ENCODE results near the gene ZC2HC1B. TPM values are rescaled to one million over a fixed set of nuclear protein-coding genes. Genes with fewer than 3 reads are reported as not detected.

Gene ZC2HC1B
- polyA plus RNA-seq, 2 donors: 0.08 to 0.14 TPM

DNA sequence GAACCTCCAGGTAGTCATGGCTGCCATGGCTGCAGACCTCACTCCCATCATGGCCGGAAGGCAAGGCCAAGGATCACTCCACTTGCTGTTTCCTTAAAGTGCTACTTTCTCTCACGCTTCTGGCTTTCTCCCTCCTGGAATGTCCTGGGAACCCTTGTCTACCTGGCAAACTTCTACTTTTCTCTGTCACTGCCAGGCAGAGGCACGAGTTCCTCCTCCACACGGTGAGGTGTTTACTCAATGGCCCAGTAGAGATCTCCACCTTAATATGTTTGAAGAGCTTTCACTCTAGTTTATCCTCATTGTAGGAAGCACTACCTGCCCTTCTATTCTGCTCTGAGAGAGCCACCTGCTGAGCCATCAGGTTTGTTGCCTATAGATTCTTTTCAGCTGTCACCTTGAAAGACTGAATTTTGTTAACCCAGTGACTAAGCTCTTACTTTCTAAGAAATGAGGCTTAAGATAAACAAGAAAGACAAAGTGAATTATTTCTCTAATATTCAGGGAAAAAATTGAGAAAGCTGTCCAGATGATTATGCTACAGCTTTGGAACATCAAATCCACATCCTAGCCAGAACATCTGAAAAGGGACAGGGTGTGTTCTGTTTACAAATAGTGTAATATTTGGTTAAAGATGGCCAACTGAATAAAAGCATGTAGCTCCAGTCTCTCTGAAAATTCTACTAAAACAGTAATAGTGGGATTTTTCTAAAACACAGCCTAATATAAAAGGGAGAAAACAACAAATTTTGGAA is 88.8 kb downstream of the ZC2HC1B start:
- H3K27ac ChIP-seq (ENCODE audit: low read depth in 2 of 2, low read length in 1 of 2): no peak overlapping the region
- no peaks in the 10 kb centered on the region for H3K9me3 ChIP-seq (ENCODE audit: control insufficient read depth in 2 of 2, insufficient read depth in 1 of 2, low read depth in 1 of 2, low read length in 1 of 2)
- no peaks in the 10 kb centered on the region for H3K4me1 ChIP-seq (ENCODE audit: control insufficient read depth in 2 of 2, insufficient read depth in 2 of 2, low read length in 1 of 2)
- WGBS, 2 donors: 75 to 77% methylated on average over 4 of the region's 4 CpGs
- no peaks in the 10 kb centered on the region for H3K27me3 ChIP-seq (ENCODE audit: control insufficient read depth in 1 of 2, insufficient read depth in 2 of 2, low read length in 2 of 2)
- no peaks in the 10 kb centered on the region for H3K36me3 ChIP-seq (ENCODE audit: control insufficient read depth in 2 of 2, insufficient read depth in 2 of 2, low read length in 1 of 2)
- H3K4me3 ChIP-seq (ENCODE audit: low read depth in 1 of 2, low read length in 2 of 2): no peak overlapping the region

DNA sequence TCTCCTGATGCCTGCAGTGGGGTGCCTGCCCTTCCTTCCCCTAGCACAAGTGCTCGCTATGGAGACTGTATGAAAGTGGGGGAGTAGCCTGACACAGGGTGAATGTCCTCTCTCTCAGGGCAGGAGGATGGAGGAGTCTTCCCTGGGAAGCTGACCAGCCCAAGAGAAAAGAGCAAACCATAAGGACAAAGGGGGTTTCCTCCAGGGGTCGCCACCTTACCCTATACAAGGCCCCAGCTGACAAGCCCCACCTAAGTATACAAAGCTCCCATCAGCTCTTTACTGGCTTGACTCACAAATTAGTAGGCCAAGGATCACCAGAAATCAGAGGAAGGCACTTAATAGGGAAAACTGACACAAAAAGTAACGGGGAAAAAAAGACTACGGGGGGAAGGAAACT is 89.6 kb downstream of the ZC2HC1B start:
- H3K27me3 ChIP-seq (ENCODE audit: control insufficient read depth in 1 of 2, insufficient read depth in 2 of 2, low read length in 2 of 2): no peaks in the 10 kb centered on the region
- H3K4me1 ChIP-seq (ENCODE audit: control insufficient read depth in 2 of 2, insufficient read depth in 2 of 2, low read length in 1 of 2): no peaks in the 10 kb centered on the region
- H3K27ac ChIP-seq (ENCODE audit: low read depth in 2 of 2, low read length in 1 of 2): no peak overlapping the region
- no peak overlapping the region for H3K4me3 ChIP-seq (ENCODE audit: low read depth in 1 of 2, low read length in 2 of 2)
- WGBS, 2 donors: 87 to 89% methylated on average over 4 of the region's 4 CpGs
- H3K36me3 ChIP-seq (ENCODE audit: control insufficient read depth in 2 of 2, insufficient read depth in 2 of 2, low read length in 1 of 2): no peaks in the 10 kb centered on the region
- H3K9me3 ChIP-seq (ENCODE audit: control insufficient read depth in 2 of 2, insufficient read depth in 1 of 2, low read depth in 1 of 2, low read length in 1 of 2): no peaks in the 10 kb centered on the region

GRCh38 chr6:143955971-143956370 is 91.7 kb downstream of the ZC2HC1B start:
- H3K4me3 ChIP-seq (ENCODE audit: low read depth in 1 of 2, low read length in 2 of 2): no peak overlapping the region
- no peaks in the 10 kb centered on the region for H3K4me1 ChIP-seq (ENCODE audit: control insufficient read depth in 2 of 2, insufficient read depth in 2 of 2, low read length in 1 of 2)
- H3K36me3 ChIP-seq (ENCODE audit: control insufficient read depth in 2 of 2, insufficient read depth in 2 of 2, low read length in 1 of 2): no peaks in the 10 kb centered on the region
- no peaks in the 10 kb centered on the region for H3K27me3 ChIP-seq (ENCODE audit: control insufficient read depth in 1 of 2, insufficient read depth in 2 of 2, low read length in 2 of 2)
- 94 to 97% methylated on average over 8 of the region's 8 CpGs for WGBS, 2 donors
- no peak overlapping the region for H3K27ac ChIP-seq (ENCODE audit: low read depth in 2 of 2, low read length in 1 of 2)
- no peaks in the 10 kb centered on the region for H3K9me3 ChIP-seq (ENCODE audit: control insufficient read depth in 2 of 2, insufficient read depth in 1 of 2, low read depth in 1 of 2, low read length in 1 of 2)

- 71 to 75% methylated on average over 4 of the region's 4 CpGs for WGBS, 2 donors
- no peaks in the 10 kb centered on the region for H3K9me3 ChIP-seq (ENCODE audit: control insufficient read depth in 2 of 2, insufficient read depth in 1 of 2, low read depth in 1 of 2, low read length in 1 of 2)
- H3K4me1 ChIP-seq (ENCODE audit: control insufficient read depth in 2 of 2, insufficient read depth in 2 of 2, low read length in 1 of 2): no peaks in the 10 kb centered on the region
- H3K27ac ChIP-seq (ENCODE audit: low read depth in 2 of 2, low read length in 1 of 2): no peak overlapping the region
- H3K27me3 ChIP-seq (ENCODE audit: control insufficient read depth in 1 of 2, insufficient read depth in 2 of 2, low read length in 2 of 2): no peaks in the 10 kb centered on the region
- H3K4me3 ChIP-seq (ENCODE audit: low read depth in 1 of 2, low read length in 2 of 2): no peak overlapping the region
- no peaks in the 10 kb centered on the region for H3K36me3 ChIP-seq (ENCODE audit: control insufficient read depth in 2 of 2, insufficient read depth in 2 of 2, low read length in 1 of 2)
Observed at GRCh38 chr6:143957679-143958274, 93.5 kb downstream of the ZC2HC1B start.

DNA sequence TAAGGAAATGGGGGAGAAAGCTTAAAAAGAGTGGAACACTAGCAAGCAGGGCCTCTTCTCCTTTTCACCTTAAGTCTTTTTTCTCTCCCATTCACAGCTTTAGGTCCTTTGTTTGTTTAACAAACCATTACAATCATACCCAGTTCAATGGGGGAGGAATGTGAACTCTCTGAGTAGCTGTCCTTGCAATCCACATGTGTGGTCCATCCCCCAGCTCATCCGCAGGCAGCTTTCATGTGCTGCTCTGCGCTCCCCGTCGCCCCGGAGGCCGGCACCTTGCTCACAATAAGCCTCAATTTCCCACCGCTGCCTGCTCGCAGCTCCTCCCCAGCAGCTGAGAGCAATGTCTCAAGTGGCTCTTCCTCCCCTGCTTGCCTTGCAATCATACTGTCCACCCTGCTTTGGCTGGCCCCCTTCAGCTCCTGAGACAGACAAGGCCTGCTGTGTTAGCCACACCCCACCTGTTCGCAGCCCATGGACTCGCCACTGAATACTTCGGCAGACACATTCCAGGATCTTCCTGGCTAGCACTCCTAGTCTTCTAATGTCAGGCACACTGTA is 94.6 kb downstream of the ZC2HC1B start:
- Histone ChIP-seq H3K36me3 (ENCODE audit: control insufficient read depth in 2 of 2, insufficient read depth in 2 of 2, low read length in 1 of 2) (no peaks in the 10 kb centered on the region), H3K27ac (ENCODE audit: low read depth in 2 of 2, low read length in 1 of 2) (no peak overlapping the region), H3K27me3 (ENCODE audit: control insufficient read depth in 1 of 2, insufficient read depth in 2 of 2, low read length in 2 of 2) (no peaks in the 10 kb centered on the region), H3K4me3 (ENCODE audit: low read depth in 1 of 2, low read length in 2 of 2) (no peak overlapping the region), H3K4me1 (ENCODE audit: control insufficient read depth in 2 of 2, insufficient read depth in 2 of 2, low read length in 1 of 2) (no peaks in the 10 kb centered on the region), H3K9me3 (ENCODE audit: control insufficient read depth in 2 of 2, insufficient read depth in 1 of 2, low read depth in 1 of 2, low read length in 1 of 2) (no peaks in the 10 kb centered on the region)
- WGBS, 2 donors: 81 to 87% methylated on average over 11 of the region's 11 CpGs

DNA sequence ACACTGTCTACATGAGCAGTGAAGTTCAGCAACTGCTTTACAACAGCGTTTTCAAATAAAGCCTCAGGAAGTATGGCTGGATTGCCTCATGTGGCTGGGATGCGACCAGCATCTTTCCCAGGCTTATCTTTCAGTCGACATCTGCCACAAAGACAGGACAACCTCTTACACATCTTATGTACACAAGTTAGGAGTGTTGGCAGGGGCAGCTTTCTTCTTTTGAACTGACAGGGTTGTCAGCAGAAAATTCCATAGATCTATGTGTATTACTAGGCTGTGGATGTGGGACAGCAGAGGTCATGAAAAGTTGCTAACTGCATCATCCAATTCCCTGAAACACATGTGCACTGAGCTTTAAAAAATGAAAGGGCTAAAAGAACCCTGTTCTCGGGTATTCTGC is 95.7 kb downstream of the ZC2HC1B start:
- Histone ChIP-seq H3K27ac (ENCODE audit: low read depth in 2 of 2, low read length in 1 of 2) (no peak overlapping the region), H3K4me1 (ENCODE audit: control insufficient read depth in 2 of 2, insufficient read depth in 2 of 2, low read length in 1 of 2) (peaks cover 0 to 2% of the 10 kb centered on the region in 2 donors), H3K27me3 (ENCODE audit: control insufficient read depth in 1 of 2, insufficient read depth in 2 of 2, low read length in 2 of 2) (no peaks in the 10 kb centered on the region), H3K9me3 (ENCODE audit: control insufficient read depth in 2 of 2, insufficient read depth in 1 of 2, low read depth in 1 of 2, low read length in 1 of 2) (no peaks in the 10 kb centered on the region), H3K4me3 (ENCODE audit: low read depth in 1 of 2, low read length in 2 of 2) (no peak overlapping the region), H3K36me3 (ENCODE audit: control insufficient read depth in 2 of 2, insufficient read depth in 2 of 2, low read length in 1 of 2) (peaks cover 0 to 2% of the 10 kb centered on the region in 2 donors)
- 63 to 67% methylated on average over 4 of the region's 4 CpGs for WGBS, 2 donors

DNA sequence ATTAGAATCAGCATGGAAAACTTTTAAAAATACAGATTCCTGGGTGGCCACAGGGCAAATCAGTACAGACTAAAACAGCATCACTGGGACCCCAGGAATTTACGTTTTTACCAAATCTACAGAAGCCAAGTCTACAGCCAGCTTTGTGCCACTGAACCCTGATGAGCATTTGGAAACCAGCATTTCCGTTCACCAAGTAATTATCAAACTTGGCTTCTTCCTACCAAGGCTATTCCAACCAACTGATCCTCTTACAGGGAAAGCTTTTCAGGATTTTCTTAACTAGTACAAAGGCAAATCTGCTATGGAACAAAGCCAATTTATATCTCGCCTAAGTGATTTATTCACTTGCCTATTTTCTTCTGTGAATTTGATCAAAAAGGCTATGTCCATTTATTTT is 96.8 kb downstream of the ZC2HC1B start:
- 69 to 74% methylated on average over 3 of the region's 3 CpGs for WGBS, 2 donors
- no peak overlapping the region for H3K4me3 ChIP-seq (ENCODE audit: low read depth in 1 of 2, low read length in 2 of 2)

DNA sequence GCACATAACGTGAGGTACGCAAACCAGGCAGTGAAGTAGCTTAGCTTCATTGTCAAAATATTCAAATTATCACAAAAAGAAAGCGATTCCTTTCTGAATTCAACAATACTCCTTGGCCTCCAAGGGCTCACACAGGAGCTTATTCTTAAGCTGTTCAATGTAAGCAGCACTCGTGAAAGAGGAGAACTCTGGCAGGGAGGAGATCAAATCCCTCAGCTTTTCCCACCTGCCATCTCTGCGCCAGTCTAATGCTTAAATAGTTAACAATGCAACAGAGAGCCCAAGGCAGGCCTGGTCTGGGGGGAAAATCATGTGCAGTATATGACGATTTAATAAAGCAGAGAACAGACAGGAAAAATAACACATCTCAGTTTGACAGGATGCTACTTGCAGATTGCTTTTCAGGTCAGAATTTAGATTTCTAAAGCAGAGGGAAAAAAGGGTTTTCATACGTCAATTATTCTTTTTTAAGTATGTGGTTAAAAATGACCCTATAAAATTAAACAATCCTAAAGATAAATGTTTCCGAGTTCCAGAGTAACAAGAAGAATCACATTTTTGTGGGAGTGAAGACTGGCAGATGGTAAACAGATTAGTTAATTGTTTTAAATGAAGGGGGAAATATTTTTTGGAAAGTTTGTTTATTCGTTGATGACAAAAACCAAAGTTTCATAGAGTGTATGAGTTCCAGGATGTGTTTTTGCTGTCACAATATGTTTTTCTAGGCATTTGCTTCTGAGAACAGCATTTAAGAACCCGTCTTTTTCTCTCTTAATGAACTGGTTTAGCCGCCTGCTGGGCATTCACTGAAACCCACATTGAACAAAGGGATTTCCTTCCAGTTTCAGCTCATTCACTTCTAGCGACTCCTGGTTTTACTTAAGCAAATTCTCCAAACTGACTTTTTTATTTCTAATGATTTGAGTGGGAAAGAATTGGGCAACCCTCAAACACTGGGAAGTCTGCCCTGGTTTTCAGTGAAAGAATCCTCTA is 97.9 kb downstream of the ZC2HC1B start:
- no peaks in the 10 kb centered on the region for H3K27me3 ChIP-seq (ENCODE audit: control insufficient read depth in 1 of 2, insufficient read depth in 2 of 2, low read length in 2 of 2)
- H3K36me3 ChIP-seq (ENCODE audit: control insufficient read depth in 2 of 2, insufficient read depth in 2 of 2, low read length in 1 of 2): peaks cover 2% of the 10 kb centered on the region in 2 donors
- H3K4me1 ChIP-seq (ENCODE audit: control insufficient read depth in 2 of 2, insufficient read depth in 2 of 2, low read length in 1 of 2): peaks cover 0 to 2% of the 10 kb centered on the region in 2 donors
- H3K4me3 ChIP-seq (ENCODE audit: low read depth in 1 of 2, low read length in 2 of 2): no peak overlapping the region
- no peak overlapping the region for H3K27ac ChIP-seq (ENCODE audit: low read depth in 2 of 2, low read length in 1 of 2)
- H3K9me3 ChIP-seq (ENCODE audit: control insufficient read depth in 2 of 2, insufficient read depth in 1 of 2, low read depth in 1 of 2, low read length in 1 of 2): no peaks in the 10 kb centered on the region
- 57 to 67% methylated on average over 12 of the region's 12 CpGs for WGBS, 2 donors

More for the DNA sequence above, 96.8 kb downstream of the ZC2HC1B start:
- H3K36me3 ChIP-seq (ENCODE audit: control insufficient read depth in 2 of 2, insufficient read depth in 2 of 2, low read length in 1 of 2): peaks cover 2% of the 10 kb centered on the region in 2 donors
- no peaks in the 10 kb centered on the region for H3K27me3 ChIP-seq (ENCODE audit: control insufficient read depth in 1 of 2, insufficient read depth in 2 of 2, low read length in 2 of 2)
- H3K9me3 ChIP-seq (ENCODE audit: control insufficient read depth in 2 of 2, insufficient read depth in 1 of 2, low read depth in 1 of 2, low read length in 1 of 2): no peaks in the 10 kb centered on the region
- no peak overlapping the region for H3K27ac ChIP-seq (ENCODE audit: low read depth in 2 of 2, low read length in 1 of 2)
- peaks cover 0 to 2% of the 10 kb centered on the region in 2 donors for H3K4me1 ChIP-seq (ENCODE audit: control insufficient read depth in 2 of 2, insufficient read depth in 2 of 2, low read length in 1 of 2)
